ENCODE measurements around the gene WNT9A.

Gene WNT9A

DNA sequence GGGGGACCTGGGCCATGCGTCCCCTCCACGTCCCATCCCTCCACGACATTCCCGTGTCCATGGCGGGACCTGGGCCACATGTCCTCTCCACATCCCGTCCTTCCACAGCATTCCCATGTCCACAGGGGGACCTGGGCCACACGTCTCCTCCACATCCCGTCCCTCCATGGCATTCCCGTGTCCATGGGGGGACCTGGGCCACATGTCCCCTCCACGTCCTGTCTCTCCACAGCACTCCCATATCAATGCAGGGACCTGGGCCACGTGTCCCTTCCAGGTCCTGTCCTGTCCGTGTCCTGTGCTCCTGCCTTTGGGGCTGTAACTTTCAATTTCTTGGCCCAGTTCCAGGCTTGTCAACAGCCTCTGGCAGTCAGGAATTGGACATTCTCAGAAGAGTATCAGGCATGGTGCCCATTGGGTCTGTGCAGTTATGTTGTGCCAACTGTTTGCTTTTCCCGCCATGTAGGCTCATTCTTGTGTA is 47.1 kb downstream of the WNT9A start:
- no peak overlapping the region for H3K4me3 ChIP-seq (ENCODE audit: low read depth, low read length)

DNA sequence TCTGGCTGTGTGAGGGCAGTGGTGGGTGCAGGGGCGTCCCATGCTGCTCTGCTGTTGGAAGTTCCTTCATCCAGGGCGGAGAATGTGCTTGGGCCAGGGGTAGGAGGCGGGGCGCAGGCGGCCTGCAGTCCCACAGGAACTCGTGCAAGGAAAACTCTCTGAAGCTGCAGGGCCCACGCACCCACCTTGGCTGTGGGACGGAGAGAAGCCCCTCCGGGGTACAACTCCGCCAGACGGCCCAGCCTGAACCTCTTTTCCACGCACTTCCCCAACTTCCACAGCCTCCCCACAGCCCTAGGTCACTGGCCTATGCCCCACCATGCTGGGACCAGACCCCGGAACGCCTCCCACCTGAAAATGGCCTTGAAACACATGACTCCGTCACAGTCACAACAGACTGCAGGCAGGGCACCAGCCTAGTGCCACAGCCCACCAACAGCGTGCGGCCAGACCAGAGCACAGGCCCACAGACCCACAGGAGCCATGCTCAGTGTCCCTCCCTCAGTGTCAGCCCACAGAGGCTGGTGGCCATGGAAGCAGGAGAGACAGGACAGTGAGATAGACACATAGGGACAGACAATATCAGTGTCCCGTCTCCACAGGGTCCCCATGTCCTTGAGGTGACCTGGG is 47.8 kb downstream of the WNT9A start:
- H3K4me3 ChIP-seq (ENCODE audit: low read depth, low read length), result no peak overlapping the region

DNA sequence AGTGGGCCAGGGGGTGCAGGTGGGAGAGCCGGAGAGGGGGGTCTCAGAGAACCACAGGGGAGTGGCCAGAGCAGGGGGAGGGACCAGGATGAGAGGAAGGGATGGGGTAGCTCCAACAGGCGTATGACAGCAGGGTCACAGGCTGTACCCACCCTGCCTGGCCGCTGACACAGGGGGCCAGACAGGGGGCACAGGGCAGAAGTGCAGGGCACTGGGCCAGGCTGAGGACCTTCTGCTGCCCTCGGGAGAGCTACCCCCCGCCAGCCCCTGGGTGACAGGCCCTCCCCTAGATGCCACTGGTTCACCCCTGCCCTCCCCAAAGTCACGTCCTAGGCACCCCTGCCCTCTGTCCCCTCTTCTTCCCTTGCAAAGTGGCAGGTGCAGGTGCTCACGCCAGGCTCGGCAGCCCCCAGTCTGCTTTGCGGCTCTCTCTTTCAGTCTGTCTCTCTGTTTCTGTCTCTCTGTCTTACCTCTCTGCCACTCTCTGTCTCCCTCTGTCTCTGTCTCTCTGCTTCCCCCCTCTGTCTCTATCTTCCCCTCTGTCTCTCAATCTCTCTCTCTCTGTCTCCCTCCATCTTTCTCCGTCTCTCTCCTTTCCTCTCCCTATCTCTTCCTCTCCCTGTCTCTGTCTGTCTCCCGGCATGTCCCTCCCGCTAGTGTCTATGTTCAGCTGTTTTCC is 48.5 kb downstream of the WNT9A start:
- no peak overlapping the region for H3K4me3 ChIP-seq (ENCODE audit: low read depth, low read length)

DNA sequence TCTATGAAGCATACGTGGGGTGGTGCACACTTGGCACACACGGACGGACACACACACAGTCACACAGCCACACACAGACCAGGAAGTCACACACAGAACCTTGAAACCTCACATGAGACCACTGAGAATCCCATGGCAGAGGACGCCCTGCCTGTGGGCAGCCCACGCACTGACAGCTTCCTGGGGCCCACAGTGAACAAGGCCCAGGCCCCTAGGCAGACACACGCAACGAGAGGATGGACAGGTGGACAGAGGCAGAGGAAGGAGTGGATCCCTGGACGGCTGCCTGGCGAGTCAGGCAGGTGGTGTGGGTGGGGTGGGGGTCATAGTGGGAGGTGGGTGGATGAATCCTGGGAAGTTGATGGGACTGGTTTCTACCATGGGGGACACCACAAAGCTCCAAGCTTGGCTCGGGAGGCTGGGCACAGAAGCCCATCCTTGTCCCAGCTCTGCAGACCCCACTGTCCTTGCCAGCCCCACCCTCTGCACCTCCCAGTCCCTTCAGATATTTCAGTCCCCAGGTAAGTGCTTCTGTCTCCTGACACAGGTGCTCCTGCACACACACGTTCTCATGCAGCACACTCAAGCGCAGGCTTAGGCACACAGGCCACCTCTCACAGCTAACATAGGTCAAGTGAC is 49.1 kb downstream of the WNT9A start:
- no peak overlapping the region for H3K4me3 ChIP-seq (ENCODE audit: low read depth, low read length)

DNA sequence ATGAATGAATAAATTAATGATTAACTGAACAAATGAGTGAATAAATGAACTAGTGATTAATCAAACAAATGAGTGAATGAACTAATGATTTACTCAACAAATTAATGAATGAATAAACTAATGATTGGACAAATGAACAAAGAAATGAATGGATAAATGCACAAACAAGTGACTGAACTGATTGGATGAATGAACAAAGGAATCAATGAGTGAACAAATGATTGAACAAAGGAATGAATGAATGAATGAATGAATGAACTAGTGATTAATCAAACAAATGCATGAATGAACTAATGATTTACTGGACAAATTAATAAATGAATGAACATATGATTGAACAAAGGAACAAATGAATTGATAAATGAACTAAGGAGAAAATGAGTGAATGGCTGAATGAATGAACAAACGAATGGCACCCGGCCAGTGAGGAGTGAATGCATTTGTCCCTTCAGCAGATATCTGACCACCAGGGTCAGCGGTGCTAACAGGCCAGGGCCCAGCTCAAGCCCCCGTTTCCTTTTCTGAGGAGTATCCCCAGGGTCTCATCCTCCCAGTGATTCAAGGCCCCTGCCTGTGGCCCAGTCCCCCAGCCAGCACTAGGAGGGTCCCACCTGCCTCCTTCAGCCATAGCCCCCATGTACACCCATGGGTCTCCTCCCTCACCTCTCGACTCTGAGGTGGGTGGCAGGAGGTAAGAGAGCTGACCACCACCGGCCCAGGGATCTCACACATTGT is 49.9 kb downstream of the WNT9A start:
- no peak overlapping the region for H3K4me3 ChIP-seq (ENCODE audit: low read depth, low read length)

DNA sequence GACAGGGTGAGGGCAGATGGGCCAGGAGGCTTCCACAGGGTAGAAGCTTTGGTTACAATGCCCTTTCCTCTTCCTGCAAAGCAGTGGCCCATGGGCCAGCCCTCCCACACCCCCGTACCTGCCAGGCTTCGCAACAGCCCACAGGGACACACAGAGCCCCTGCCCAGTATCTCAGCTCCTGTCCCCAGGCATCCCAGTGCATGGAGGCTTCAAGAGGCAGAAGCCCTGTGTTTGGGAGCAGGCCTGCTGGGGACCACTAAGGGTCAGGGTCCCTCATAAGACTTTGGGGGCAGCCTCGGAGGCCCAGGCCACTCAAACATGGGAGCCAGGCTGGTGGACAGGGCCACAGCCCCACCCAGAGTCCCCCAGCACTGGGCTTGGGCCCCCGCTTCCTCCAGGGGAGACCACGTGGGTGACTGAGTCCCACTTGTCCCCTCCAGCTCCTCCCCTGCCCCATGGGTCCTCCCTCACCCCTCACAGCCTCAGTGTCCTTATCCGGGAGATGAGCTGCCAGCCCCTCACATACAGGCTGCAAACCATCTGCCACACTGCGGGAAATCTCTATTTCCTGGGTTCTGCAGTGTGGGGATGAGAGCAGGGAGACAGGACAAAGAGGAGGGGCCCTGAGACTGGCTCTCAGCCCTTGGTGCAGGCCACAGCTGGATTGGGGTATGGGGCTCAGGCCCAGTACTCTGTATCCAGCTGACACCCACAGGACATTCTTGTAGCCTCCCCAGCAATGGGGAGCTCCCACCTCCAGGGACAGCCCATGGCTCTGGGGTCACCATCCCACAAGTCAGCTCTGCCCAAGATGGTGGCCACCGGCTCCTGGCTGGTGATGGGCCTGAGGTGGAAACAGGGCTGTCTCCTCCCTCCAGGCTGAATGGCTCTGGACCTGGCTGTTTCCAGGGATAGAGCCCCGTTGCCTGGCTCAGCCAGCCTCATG is 50.7 kb downstream of the WNT9A start:
- no peak overlapping the region for H3K4me3 ChIP-seq (ENCODE audit: low read depth, low read length)

DNA sequence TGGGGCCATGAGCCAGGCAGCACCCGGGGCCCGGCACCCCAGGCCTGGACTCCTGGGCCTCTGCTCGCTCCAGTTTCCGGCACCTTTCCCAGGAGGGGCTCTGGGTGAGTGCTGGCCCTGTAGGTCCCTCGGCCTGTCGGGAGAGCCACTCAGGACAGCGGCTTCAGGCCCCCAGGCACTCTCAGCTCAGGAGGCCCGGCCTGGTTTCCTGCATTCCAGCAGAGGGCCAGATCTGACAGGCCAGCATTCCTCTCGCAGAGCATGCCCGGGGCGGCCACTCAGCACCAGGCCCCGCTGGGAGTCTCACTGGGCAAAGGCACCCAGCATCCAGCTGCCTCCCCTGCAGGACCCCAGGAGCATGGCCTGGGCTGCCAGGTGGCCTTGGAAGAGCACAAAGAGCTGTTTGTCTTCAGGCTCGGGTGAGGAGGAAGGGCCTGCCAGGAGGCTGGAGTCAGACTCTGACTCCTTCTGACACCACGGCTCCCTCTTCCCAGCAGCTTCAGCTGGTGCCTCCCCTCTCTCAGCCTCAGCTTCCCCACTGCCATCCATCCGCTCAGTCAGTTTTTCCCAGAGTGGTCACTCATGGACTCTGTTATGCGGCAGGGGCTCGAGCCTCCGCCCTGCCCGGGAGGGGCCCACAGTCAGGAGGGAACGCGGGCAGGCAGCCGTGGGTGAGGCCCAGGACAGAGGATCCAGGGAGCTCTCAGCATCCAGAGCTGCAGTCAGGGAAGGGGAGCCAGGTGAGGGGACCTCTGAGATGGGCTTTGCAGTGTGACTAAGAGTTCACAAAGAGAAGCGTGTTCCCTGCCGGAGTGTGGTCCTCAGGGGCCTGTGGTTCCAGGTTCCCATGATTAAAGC is 51.7 kb downstream of the WNT9A start:
- H3K4me3 ChIP-seq (ENCODE audit: low read depth, low read length), result no peak overlapping the region

DNA sequence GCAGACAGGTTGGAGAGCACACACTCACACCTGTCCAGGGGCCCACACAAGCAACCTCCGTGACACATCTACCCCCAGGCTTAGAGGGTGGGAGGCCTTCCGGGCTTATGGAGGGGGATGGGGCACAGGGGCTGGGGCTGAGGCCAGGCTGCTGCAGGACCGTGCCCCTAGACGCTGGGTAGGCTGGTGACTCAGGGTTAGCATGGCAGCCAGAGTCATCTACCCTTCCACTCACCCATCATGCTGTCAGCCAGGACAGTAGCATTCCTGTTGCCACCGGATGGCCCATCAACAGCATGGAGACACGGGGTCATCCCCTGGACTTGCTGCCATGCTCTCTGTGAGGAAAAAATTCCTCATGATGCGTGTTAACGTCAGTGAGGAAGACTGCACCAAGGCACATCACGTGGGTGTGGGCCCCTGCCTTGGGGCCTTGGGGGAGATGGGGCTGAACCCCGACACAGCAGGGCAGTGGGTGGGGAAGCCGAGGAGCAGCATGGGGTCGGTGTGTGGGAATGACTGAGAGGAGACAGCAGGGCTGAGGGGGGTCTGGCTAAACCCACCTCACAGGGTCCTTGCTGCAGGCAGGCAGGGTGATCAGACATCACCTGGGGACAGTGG is 52.8 kb downstream of the WNT9A start:
- H3K4me3 ChIP-seq (ENCODE audit: low read depth, low read length), result no peak overlapping the region

DNA sequence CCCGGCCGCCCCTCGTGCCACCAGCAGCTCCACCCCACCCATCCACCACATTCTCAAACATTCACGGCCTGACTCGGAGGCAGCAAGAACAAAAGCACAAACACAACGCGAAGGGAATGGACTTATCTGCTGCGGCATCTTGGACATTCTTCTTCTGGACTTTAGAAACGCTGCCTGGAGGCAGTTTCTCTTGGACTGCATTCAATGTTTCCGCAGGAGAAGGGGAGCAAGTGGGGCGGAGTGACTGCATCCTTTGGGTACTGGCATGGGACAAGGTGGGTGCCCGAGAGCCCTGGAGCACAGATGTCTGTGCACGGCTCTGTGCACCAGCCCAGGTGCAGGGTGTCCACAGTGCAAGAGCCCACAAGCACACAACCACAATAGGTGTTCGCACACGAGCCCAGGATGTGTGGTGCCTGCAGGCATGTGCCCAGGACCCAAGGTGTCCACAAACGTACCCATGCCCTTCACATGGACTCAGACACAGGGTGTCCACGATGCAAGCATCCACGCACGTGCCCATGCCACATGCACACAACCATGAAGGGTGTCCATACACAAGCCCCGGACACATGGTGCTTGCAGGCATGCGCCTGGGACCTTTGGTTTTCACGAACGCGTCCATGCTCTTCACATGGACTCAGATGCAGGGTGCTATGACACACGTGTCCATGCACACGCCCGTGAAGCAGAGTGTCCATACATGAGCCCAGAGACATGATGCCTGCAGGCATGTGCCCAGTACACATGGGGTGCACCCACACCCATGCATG is 53.6 kb downstream of the WNT9A start:
- no peak overlapping the region for H3K4me3 ChIP-seq (ENCODE audit: low read depth, low read length)

DNA sequence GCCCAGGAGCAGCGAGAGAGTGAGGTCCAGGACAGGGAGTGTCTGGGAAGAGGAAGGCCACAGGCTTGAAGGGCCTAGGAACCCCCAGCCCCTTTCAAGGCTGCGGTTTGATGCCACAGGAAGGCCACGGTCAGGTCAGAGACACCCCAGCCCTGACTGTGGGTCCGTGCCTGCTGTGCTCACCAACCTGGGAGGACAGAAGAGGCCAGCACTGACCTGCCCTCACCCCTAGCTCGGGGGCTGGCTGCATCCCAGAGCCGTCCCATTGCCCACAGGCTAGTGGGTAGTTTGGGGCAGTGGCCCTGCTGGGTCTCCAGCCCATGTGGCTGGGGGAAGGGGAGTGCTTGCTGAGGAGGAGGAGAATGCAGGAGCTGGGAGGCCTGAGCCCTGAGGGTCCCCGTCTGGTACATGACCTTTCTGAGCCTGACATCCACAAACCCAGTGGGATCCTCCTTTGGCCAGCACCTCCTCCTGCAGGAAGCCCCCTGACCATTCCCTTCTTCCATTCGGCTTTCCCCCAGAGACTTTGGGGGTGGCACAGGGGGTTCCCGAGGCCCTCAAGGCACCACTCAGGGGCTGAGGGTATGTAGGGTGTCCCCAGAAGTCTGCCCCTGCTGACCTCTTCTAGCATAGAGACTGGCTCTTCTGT is 54.3 kb downstream of the WNT9A start:
- no peak overlapping the region for H3K4me3 ChIP-seq (ENCODE audit: low read depth, low read length)

DNA sequence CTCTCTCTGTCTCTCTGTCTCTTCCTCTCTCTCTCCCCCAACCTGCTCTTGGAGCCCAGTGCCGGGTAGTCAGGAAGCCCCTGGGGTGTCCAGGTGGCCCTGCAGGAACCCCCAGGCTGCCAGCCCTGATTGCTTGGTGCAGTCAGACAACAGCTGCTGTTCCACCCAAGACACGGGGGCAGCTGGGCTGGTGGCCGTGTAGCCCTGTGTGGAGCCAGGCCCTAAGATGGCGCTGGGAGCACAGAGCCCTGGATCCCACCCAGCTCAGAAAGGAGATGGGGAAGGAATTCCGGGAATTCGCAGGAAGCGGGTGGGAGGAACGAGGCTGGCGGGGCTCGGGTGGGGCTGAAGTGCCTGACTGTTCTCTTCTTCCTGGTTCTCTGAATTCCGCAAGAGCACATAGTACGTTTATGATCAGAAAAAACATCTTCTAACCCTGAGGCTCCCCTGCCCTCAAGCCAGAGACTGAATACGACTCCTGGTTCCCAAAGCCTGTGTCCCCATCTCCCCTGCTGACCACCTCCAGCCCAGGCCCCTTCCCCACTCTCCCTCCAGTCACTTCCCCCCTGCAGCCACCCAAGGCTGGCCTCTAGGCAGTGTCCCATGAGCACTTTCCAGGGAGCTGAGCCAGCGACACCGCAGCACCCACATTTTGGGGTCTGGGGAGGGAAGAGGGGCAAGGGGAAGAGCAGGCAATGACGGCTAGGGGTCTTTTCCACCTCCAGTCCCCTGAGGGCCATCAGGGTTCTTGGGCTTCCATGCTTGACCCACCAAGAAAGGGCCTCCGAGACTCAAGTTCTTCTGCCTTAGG is 55.0 kb downstream of the WNT9A start:
- H3K4me3 ChIP-seq (ENCODE audit: low read depth, low read length), result no peak overlapping the region

DNA sequence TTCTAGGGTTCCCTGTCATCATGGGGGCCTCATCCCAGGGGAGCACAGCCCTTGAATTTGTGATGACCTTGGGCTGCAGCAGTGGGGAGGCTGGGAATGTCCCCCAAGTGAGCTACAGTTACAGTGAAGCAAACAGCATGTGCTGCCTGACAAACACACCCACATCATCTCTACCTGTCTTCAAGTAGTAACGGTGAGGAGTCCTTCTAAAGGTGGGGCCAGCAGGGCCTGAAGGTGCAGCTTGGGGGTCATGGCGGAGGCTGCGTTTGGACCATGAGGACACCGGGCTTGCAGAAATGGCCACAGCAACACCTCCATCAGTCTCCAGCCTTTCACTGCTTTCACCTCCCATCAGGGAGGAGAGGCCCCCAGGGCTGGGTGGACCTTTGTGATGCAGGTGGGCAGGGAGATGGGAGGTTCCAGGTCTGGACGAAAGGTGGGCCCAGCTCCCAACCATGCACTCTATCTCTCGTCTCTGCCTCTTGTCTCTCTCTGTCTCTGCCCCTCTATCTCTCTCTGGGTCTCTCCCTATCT is 55.7 kb downstream of the WNT9A start:
- no peak overlapping the region for H3K4me3 ChIP-seq (ENCODE audit: low read depth, low read length)

DNA sequence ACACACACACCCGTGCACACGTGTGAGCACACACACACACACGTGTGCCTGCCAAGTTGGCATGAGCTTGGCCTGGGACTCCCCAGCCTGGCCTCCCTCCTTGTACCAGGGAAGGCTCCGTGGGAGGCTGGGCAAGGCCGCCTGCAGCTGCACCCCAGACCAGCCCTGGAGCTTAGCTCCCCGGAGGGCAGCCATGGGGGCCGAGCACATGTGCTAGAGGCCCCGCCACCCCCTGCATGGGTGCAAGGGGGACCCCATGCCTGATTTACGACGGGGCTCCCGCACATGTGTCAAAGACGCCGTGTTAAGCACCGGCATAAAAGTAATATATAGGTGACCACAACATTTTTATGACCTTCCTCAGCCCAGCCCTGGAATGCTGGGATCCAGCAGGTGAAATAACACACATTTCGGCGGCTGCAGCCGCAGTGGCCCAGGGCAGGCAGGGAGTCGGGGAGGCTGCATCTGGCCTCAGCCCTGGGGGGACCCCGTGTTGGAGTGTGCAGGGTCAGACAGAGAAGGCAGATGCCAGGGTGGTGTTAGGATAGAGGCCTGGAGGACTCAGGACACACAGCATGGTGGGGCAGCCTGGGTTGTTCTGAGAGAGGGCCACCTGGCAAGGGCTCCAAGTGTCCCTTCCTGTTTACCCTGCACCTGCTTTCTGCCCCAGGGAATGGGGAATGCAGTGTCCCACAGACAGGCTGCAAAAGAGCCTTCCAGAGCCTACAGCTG is 56.3 kb downstream of the WNT9A start:
- H3K4me3 ChIP-seq (ENCODE audit: low read depth, low read length), result no peak overlapping the region

DNA sequence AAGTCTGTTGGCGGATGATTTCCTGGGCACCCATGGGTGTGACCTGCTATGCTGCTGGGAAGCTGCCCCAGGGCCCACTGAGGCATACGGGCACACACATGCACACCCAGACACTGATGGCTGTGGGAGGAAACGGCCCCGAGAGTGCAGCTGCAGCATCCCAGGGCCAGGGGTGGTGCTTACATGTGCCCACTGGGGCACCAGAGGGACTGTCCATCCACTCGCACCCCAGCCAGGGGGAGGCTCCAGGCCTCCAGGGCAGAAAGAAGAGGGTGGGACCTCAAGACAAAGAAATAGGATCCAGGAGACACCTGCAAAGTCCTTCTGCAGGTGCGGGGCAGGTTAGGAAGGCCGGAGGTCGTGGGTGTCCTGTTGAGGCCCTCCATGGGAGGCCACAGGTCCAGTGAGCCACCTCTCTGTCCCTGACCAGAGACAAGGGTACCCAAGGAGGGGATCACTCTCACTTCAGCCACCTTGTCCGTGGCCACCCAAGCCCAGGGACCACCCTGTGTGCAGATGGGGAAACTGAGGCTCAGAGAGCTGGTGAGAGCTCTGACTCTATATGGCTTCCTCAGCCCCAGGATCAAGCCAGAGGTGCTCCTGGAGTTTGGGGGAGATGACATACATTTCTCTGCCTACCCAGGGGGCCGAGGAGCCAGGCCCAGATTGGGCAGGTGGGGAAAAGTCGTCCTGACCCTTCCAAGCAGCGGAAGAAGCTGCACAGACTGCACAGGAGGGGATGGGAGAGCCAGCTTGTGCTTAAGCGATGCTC is 57.1 kb downstream of the WNT9A start:
- H3K4me3 ChIP-seq (ENCODE audit: low read depth, low read length), result no peak overlapping the region

DNA sequence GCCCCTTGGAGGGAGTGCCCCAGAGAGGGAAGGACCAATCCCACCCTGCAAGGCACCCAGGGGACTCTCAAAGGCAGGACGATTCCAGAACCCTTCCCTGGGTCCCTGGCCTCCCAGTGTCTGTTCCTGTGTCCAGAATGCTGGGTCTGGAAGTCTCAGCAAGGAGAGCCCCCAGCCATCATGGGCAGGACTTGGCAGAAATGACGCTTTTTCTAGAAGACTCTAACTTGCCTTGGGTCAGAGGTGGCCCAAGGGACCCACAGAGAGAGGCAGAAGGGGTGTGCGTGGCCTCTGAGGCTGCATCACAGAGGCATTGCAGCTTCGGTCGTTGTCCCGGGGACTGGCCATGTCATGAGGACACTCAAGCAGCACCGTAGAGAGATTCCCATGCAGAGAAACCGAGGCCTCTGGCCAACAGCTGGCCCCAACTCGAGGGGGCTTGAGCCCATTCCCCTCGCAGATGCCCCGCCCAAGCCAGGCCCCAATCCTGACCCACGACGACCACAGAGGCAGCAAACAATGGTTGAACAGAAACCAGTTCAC is 57.8 kb downstream of the WNT9A start:
- H3K4me3 ChIP-seq (ENCODE audit: low read depth, low read length), result no peak overlapping the region

Measured in iPS-11a (cell line).